Mesendoderm (in vitro differentiated cells): Measurements from ENCODE around the gene SOSTDC1.
"Not testable (repeated sequence)": the region's sequence is repeated elsewhere in the genome, so short reads cannot be mapped to it uniquely, and the experiment has no call there.

Experiments
- DNase-seq: peaks from one replicate; pipeline ENCODE4 v3.0.0; 2013
- H2AK5ac ChIP-seq: 2 replicates; pipeline ENCODE4 v1.6.1; 2013; ENCODE audit warnings: low read length, inconsistent platforms
- H2BK120ac ChIP-seq: 2 replicates; pipeline ENCODE4 v1.6.1; 2013; ENCODE audit warnings: low read depth, mild to moderate bottlenecking, low read length, moderate library complexity, mixed read lengths
- H2BK15ac ChIP-seq: replicated peaks from 2 replicates; pipeline ENCODE4 v1.6.1; 2013; ENCODE audit warnings: low read depth, mild to moderate bottlenecking, moderate library complexity
- H2BK5ac ChIP-seq: 2 replicates; pipeline ENCODE4 v1.6.1; 2013; ENCODE audit warnings: low read length, inconsistent platforms
- H3K18ac ChIP-seq: 2 replicates; pipeline ENCODE4 v1.6.1; 2013; ENCODE audit warnings: mild to moderate bottlenecking, low read length, mixed read lengths
- H3K23ac ChIP-seq: one replicate; pipeline ENCODE4 v1.6.1; 2013; ENCODE audit warnings: low read length
- H3K27ac ChIP-seq: 2 replicates; pipeline ENCODE4 v1.5.1; 2013; ENCODE audit warnings: low read depth, mild to moderate bottlenecking, inconsistent platforms, low read length, moderate library complexity
- H3K27me3 ChIP-seq: 2 replicates; pipeline ENCODE4 v1.6.1; 2013; ENCODE audit warnings: low read length, control low read depth, mild to moderate bottlenecking, inconsistent platforms; ENCODE audit not compliant: insufficient read depth, poor library complexity
- H3K36me3 ChIP-seq: 2 replicates; pipeline ENCODE4 v1.6.1; 2013; ENCODE audit warnings: low read length, inconsistent platforms; ENCODE audit not compliant: control insufficient read depth, insufficient read depth
- H3K4ac ChIP-seq: one replicate; pipeline ENCODE4 v1.6.1; 2013; ENCODE audit warnings: low read depth, mild to moderate bottlenecking, low read length, moderate library complexity
- H3K4me1 ChIP-seq: 2 replicates; pipeline ENCODE4 v1.6.1; 2013; ENCODE audit warnings: low read depth, low read length, inconsistent platforms; ENCODE audit not compliant: control insufficient read depth
- H3K4me2 ChIP-seq: 2 replicates; pipeline ENCODE4 v1.6.1; 2013; ENCODE audit warnings: low read length
- H3K4me3 ChIP-seq: 2 replicates; pipeline ENCODE4 v1.5.1; 2013; ENCODE audit warnings: mild to moderate bottlenecking, low read length
- H3K56ac ChIP-seq: one replicate; pipeline ENCODE4 v1.6.1; 2013; ENCODE audit warnings: low read length
- H3K79me1 ChIP-seq: 2 replicates; pipeline ENCODE4 v1.6.1; 2013; ENCODE audit warnings: low read length, inconsistent platforms
- H3K79me2 ChIP-seq: 2 replicates; pipeline ENCODE4 v1.6.1; 2013; ENCODE audit warnings: mild to moderate bottlenecking, low read length; ENCODE audit not compliant: control insufficient read depth, insufficient read depth
- H3K9ac ChIP-seq: 2 replicates; pipeline ENCODE4 v1.6.1; 2013; ENCODE audit warnings: low read length, inconsistent platforms
- H4K5ac ChIP-seq: one replicate; pipeline ENCODE4 v1.6.1; 2013; ENCODE audit warnings: low read length
- H4K8ac ChIP-seq: one replicate; pipeline ENCODE4 v1.6.1; 2013; ENCODE audit warnings: low read depth, mild to moderate bottlenecking, control low read depth, low read length, moderate library complexity
- WGBS: extraction: QIAGEN DNeasy Blood & Tissue Kit; methylation state at CpG from one replicate; pipeline ENCODE4 v1.1.7; 2013; ENCODE audit warnings: low lambda C conversion rate, missing lambda C conversion rate; ENCODE audit not compliant: insufficient coverage; ENCODE audit errors: extremely low coverage; 5-methylcytosine and 5-hydroxymethylcytosine counted together

SOSTDC1 gene

DNA sequence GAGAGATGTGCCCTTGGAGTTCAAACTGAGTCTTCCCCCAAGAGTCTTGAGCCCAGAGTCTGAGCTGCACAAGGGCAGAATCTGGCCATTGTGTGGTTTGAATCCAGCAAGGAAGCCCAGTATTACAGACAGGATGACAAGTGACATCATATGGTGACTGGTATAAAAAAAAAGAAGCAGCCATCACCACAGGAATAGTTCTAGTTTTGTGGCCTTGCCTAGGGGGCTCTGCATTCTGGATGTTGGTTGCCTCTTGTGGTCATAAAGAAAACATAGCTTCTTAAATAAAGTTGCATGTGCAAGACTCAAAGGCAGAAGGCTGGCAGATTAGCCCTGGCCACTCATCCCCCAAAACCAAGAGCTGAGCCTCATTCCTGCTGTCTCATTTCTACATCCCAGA lies 44.3 kb upstream of the SOSTDC1 start:
- Histone ChIP-seq H3K4me1 (peaks cover 11% of the 10 kb centered on the region), H3K79me1 (no peaks in the 10 kb centered on the region), H3K23ac (no peak overlapping the region), H2BK15ac (no peak overlapping the region), H3K27ac (no peak overlapping the region), H2BK120ac (peak overlapping the region; percentile 84), H3K27me3 (no peaks in the 10 kb centered on the region), H4K8ac (no peak overlapping the region), H3K18ac (peak overlapping the region; percentile 39), H2BK5ac (no peak overlapping the region), H3K36me3 (no peaks in the 10 kb centered on the region), H3K4me3 (no peak overlapping the region), H3K4ac (peak overlapping the region; percentile 46), H3K4me2 (no peak overlapping the region), H4K5ac (no peak overlapping the region), H3K56ac (no peak overlapping the region), H3K79me2 (no peaks in the 10 kb centered on the region), H2AK5ac (no peak overlapping the region), H3K9ac (no peak overlapping the region)
- DNase-seq: peak; percentile 8

DNA sequence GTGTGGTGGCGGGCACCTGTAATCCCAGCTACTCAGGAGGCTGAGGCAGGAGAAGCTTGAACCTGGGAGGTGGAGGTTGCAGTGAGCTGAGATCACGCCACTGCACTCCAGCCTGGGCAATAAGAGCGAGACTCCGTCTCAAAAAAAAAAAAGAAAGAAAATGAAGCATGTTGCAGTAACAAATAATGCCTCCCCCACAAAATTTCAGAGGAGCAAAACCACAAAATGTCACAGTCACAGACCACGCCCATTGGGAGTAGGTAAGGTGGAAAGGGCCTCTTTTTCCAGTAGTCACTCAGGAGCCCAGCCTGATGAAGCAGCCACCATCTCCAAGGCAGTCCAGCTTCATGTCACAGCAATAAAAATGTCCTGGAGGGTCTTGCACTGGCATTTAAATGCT lies 40.9 kb upstream of the SOSTDC1 start:
- no CpG with 5 or more reads among the region's 5 CpGs for WGBS
- H3K27ac ChIP-seq, H3K23ac ChIP-seq, H3K4me1 ChIP-seq, H3K56ac ChIP-seq, H4K5ac ChIP-seq, H3K18ac ChIP-seq, H3K4me3 ChIP-seq, H3K4me2 ChIP-seq, DNase-seq, H2BK120ac ChIP-seq, H3K79me2 ChIP-seq, H3K9ac ChIP-seq, H3K79me1 ChIP-seq, H3K4ac ChIP-seq, H4K8ac ChIP-seq, H3K27me3 ChIP-seq, H2AK5ac ChIP-seq, H2BK15ac ChIP-seq, H3K36me3 ChIP-seq, H2BK5ac ChIP-seq: not testable (repeated sequence)

DNA sequence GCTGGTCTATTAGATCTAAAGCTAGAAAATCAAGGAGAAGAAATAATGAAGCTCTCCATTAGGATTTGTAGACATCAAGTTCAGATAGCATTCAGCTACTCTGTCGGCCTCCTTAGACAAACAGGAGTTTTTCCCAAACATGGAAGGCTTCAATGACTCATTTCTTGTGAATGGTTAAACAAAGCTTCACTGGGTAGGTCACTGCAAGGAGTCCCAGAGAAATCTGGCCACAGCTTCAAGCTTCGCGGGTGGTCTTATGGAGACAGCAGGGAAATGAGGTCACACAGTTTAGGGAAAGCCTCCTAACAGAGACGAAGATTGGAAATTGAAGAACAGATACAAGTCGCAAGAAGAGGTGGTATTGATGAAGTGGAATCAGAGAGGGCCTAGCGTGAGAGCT lies 38.5 kb upstream of the SOSTDC1 start:
- Histone ChIP-seq H3K23ac (no peak overlapping the region), H3K18ac (peak overlapping the region; percentile 13), H3K9ac (no peak overlapping the region), H4K5ac (no peak overlapping the region), H4K8ac (no peak overlapping the region), H3K36me3 (no peaks in the 10 kb centered on the region), H2AK5ac (no peak overlapping the region), H3K79me1 (no peaks in the 10 kb centered on the region), H3K4ac (peak overlapping the region; percentile 59), H2BK15ac (peak overlapping the region; percentile 75), H2BK120ac (no peak overlapping the region), H3K27ac (no peak overlapping the region), H3K4me1 (no peaks in the 10 kb centered on the region), H2BK5ac (no peak overlapping the region), H3K27me3 (no peaks in the 10 kb centered on the region), H3K4me3 (no peak overlapping the region), H3K56ac (no peak overlapping the region), H3K79me2 (no peaks in the 10 kb centered on the region), H3K4me2 (no peak overlapping the region)
- no CpG with 5 or more reads among the region's 6 CpGs for WGBS
- DNase-seq: peak; percentile 60

DNA sequence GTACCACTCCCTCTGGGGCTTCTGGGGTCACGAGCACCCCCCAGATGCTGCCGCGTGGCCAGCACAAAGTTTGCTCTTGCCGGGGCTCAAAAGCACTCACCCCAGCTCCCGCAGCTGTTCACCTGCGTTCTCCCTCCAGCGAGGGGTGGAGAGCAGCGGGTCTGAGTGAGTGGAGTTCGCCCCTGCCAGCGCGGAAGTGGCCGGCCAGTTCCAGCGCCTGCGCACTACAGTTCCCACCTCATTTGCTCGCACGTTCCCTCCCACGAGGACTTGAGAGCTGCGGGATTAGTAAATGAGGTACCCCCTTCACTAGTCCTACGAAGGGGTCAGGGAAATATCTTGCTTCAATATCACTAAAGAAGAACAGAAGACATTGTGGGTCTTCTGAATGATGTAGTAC lies 36.8 kb upstream of the SOSTDC1 start:
- H3K27me3 ChIP-seq: no peaks in the 10 kb centered on the region
- no CpG with 5 or more reads among the region's 19 CpGs for WGBS
- no peak overlapping the region for H3K18ac ChIP-seq
- H3K79me2 ChIP-seq: no peaks in the 10 kb centered on the region
- no peak overlapping the region for H2BK15ac ChIP-seq
- no peak overlapping the region for H3K4me2 ChIP-seq
- no peak overlapping the region for H3K27ac ChIP-seq
- no peak overlapping the region for H3K4me3 ChIP-seq
- no peak overlapping the region for H3K23ac ChIP-seq
- H2AK5ac ChIP-seq: no peak overlapping the region
- H3K4ac ChIP-seq: no peak overlapping the region
- no peak overlapping the region for H2BK5ac ChIP-seq
- H4K5ac ChIP-seq: no peak overlapping the region
- DNase-seq: no peak
- no peaks in the 10 kb centered on the region for H3K36me3 ChIP-seq
- H3K79me1 ChIP-seq: no peaks in the 10 kb centered on the region
- H4K8ac ChIP-seq: no peak overlapping the region
- H3K56ac ChIP-seq: no peak overlapping the region
- no peak overlapping the region for H3K9ac ChIP-seq
- H3K4me1 ChIP-seq: no peaks in the 10 kb centered on the region
- no peak overlapping the region for H2BK120ac ChIP-seq

DNA sequence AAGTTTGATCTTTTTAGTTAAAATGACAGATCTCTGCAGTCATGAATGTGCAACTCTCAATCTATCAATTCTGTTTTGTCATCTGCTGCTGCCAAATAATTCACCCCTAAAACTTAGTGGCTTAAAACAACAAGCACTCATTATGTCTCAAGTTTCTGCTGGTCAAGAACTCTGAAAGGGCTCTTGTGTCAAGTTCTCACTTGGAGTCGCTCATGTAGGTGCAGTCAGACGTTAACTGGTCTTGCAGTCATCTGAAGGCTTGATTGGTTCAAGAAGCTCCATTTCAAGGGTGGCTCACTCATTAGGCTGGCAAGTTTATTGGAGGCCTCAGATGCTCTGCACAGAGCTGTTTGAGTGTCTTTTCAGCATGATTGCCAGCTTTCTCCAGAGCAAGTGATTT lies 32.6 kb upstream of the SOSTDC1 start:
- H3K56ac ChIP-seq: no peak overlapping the region
- no peak overlapping the region for H4K5ac ChIP-seq
- H2AK5ac ChIP-seq: no peak overlapping the region
- no peaks in the 10 kb centered on the region for H3K79me2 ChIP-seq
- peaks cover 2% of the 10 kb centered on the region for H3K4me1 ChIP-seq
- no peak overlapping the region for H2BK120ac ChIP-seq
- H3K27ac ChIP-seq: no peak overlapping the region
- no peak overlapping the region for H4K8ac ChIP-seq
- no peak overlapping the region for H3K23ac ChIP-seq
- H3K4me2 ChIP-seq: no peak overlapping the region
- no peak for DNase-seq
- no peak overlapping the region for H3K9ac ChIP-seq
- whole genome bisulfite sequencing: no CpG with 5 or more reads among the region's 2 CpGs
- no peaks in the 10 kb centered on the region for H3K36me3 ChIP-seq
- no peaks in the 10 kb centered on the region for H3K27me3 ChIP-seq
- no peak overlapping the region for H2BK5ac ChIP-seq
- no peak overlapping the region for H3K4ac ChIP-seq
- H3K79me1 ChIP-seq: no peaks in the 10 kb centered on the region
- H3K18ac ChIP-seq: no peak overlapping the region
- H3K4me3 ChIP-seq: no peak overlapping the region
- no peak overlapping the region for H2BK15ac ChIP-seq

DNA sequence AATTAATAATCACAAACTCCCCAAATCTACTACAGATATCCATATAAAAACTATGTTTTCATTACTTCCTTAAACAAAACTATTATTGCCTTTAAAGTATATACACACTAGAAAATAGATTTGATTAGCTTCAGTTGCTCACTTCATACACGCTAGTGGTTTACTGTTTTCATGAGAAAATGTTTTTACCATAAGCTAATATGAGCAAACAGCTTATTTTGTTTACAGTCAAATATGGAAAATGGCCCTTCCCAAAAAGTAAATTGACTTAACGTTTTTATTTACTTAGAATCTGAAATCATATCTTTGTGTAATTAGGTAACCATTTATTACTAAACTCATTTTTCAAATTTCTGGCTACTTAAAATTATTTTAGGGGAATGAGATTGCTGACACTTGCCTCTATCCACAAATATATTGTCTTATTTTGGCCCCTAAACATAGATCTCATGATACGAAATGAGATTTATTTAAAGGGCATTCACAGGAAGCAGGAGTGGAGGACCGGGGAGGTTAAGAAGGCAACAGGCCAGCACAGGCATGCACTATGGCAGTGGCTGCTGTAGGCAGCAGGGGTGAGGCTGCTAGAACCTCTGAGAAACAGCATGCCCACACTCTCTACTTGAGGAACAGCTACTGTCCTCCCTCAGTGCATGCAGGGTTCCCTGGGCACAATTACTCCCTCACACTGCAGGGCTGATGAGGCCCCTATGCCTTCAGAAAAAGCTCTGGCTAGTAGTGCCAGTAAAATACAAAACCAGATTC lies 29.6 kb upstream of the SOSTDC1 start:
- no CpG with 5 or more reads among the region's 4 CpGs for WGBS
- H3K27me3 ChIP-seq: no peaks in the 10 kb centered on the region
- no peak overlapping the region for H2AK5ac ChIP-seq
- H3K79me1 ChIP-seq: no peaks in the 10 kb centered on the region
- no peak overlapping the region for H3K27ac ChIP-seq
- H3K4ac ChIP-seq: no peak overlapping the region
- no peak overlapping the region for H2BK5ac ChIP-seq
- no peak for DNase-seq
- no peak overlapping the region for H4K8ac ChIP-seq
- H4K5ac ChIP-seq: no peak overlapping the region
- H2BK15ac ChIP-seq: no peak overlapping the region
- no peaks in the 10 kb centered on the region for H3K36me3 ChIP-seq
- no peak overlapping the region for H3K4me2 ChIP-seq
- no peaks in the 10 kb centered on the region for H3K79me2 ChIP-seq
- H3K9ac ChIP-seq: no peak overlapping the region
- peaks cover 2% of the 10 kb centered on the region for H3K4me1 ChIP-seq
- no peak overlapping the region for H3K4me3 ChIP-seq
- no peak overlapping the region for H2BK120ac ChIP-seq
- peak overlapping the region; percentile 69 for H3K56ac ChIP-seq
- no peak overlapping the region for H3K23ac ChIP-seq
- H3K18ac ChIP-seq: no peak overlapping the region
